ACC112 (cell line): ENCODE results near the gene DUSP18.
"Not testable (repeated sequence)": the region's sequence is repeated elsewhere in the genome, so short reads cannot be mapped to it uniquely, and the experiment has no call there.

Experiments used
- H2AFZ ChIP-seq: fragments of 200-600 bp; sonication (generic); one replicate; pipeline ENCODE4 v1.6.0; 2017; ENCODE audit warnings: antibody characterized with exemption, low read length; ENCODE audit not compliant: unreplicated experiment
- H3K27ac ChIP-seq: fragments of 200-600 bp; sonication (generic); 2 replicates; pipeline ENCODE4 v1.5.1; 2014; ENCODE audit warnings: low read depth, mild to moderate bottlenecking, antibody characterized with exemption, low read length, moderate library complexity
- H3K27me3 ChIP-seq: fragments of 200-600 bp; sonication (generic); 2 replicates; pipeline ENCODE4 v1.6.1; 2014; ENCODE audit warnings: mild to moderate bottlenecking, antibody characterized with exemption, low read length, moderate library complexity, mixed read lengths; ENCODE audit not compliant: insufficient read depth
- H3K36me3 ChIP-seq: fragments of 200-600 bp; sonication (generic); 2 replicates; pipeline ENCODE4 v1.6.1; 2016; ENCODE audit warnings: mild to moderate bottlenecking, antibody characterized with exemption, low read length, moderate library complexity, mixed read lengths; ENCODE audit not compliant: insufficient read depth
- H3K4me1 ChIP-seq: fragments of 200-600 bp; sonication (generic); one replicate; pipeline ENCODE4 v1.6.1; 2016; ENCODE audit warnings: low read length, mixed read lengths; ENCODE audit not compliant: insufficient read depth, unreplicated experiment, control insufficient read depth
- H3K4me3 ChIP-seq: fragments of 200-600 bp; sonication (generic); 2 replicates; pipeline ENCODE4 v1.5.1; 2014; ENCODE audit warnings: mild to moderate bottlenecking, low read depth, low read length
- H3K79me2 ChIP-seq: fragments of 200-600 bp; sonication (generic); one replicate; pipeline ENCODE4 v1.6.0; 2016; ENCODE audit warnings: low read length; ENCODE audit not compliant: control insufficient read depth, unreplicated experiment, insufficient read depth

The DUSP18 gene

GRCh38 chr22:30695351-30695851 lies 27.7 kb upstream of the DUSP18 start:
- H2AFZ ChIP-seq = no peak overlapping the region
- H3K27ac ChIP-seq = no peak overlapping the region
- no peaks in the 10 kb centered on the region for H3K36me3 ChIP-seq
- no peaks in the 10 kb centered on the region for H3K4me1 ChIP-seq
- H3K27me3 ChIP-seq = no peaks in the 10 kb centered on the region
- peak overlapping the region; percentile 76 for H3K4me3 ChIP-seq
- no peaks in the 10 kb centered on the region for H3K79me2 ChIP-seq

GRCh38 chr22:30694640-30695350 lies 27.1 kb upstream of the DUSP18 start, which contains the start of gene OSBP2:
Gene OSBP2, plus strand, starts transcription at chr22:30694874. Its CDS starts 36 bp downstream, at chr22:30694910.
- H3K79me2 ChIP-seq = no peaks in the 10 kb centered on the region
- H3K4me1 ChIP-seq = no peaks in the 10 kb centered on the region
- H3K4me3 ChIP-seq = peak within 1 kb of the TSS; percentile 76
- H3K27ac ChIP-seq = no peak within 1 kb of the TSS
- no peaks in the 10 kb centered on the region for H3K27me3 ChIP-seq
- H3K36me3 ChIP-seq = no peaks in the 10 kb centered on the region
- no peak within 1 kb of the TSS for H2AFZ ChIP-seq

- H3K27me3 ChIP-seq = no peaks in the 10 kb centered on the region
- no peaks in the 10 kb centered on the region for H3K4me1 ChIP-seq
- peak overlapping the region; percentile 69 for H3K4me3 ChIP-seq
- no peak overlapping the region for H2AFZ ChIP-seq
- no peak overlapping the region for H3K27ac ChIP-seq
- no peaks in the 10 kb centered on the region for H3K79me2 ChIP-seq
- no peaks in the 10 kb centered on the region for H3K36me3 ChIP-seq
These were observed 26.5 kb upstream of the DUSP18 start for GRCh38 chr22:30694171-30694639.

- Histone ChIP-seq H2AFZ (no peak overlapping the region), H3K4me3 (no peak overlapping the region), H3K36me3 (no peaks in the 10 kb centered on the region), H3K27ac (no peak overlapping the region), H3K4me1 (no peaks in the 10 kb centered on the region), H3K79me2 (no peaks in the 10 kb centered on the region), H3K27me3 (no peaks in the 10 kb centered on the region)
These were observed 23.5 kb upstream of the DUSP18 start for GRCh38 chr22:30691204-30691603.

- H3K27ac ChIP-seq = no peak overlapping the region
- no peaks in the 10 kb centered on the region for H3K4me1 ChIP-seq
- no peaks in the 10 kb centered on the region for H3K79me2 ChIP-seq
- no peaks in the 10 kb centered on the region for H3K27me3 ChIP-seq
- no peak overlapping the region for H2AFZ ChIP-seq
- no peaks in the 10 kb centered on the region for H3K36me3 ChIP-seq
- no peak overlapping the region for H3K4me3 ChIP-seq
These were observed 21.9 kb upstream of the DUSP18 start for GRCh38 chr22:30689622-30690021.

- no peak overlapping the region for H3K27ac ChIP-seq
- H3K27me3 ChIP-seq = no peaks in the 10 kb centered on the region
- H3K4me1 ChIP-seq = no peaks in the 10 kb centered on the region
- H3K36me3 ChIP-seq = no peaks in the 10 kb centered on the region
- no peak overlapping the region for H2AFZ ChIP-seq
- no peaks in the 10 kb centered on the region for H3K79me2 ChIP-seq
- H3K4me3 ChIP-seq = no peak overlapping the region
These were observed 19.7 kb upstream of the DUSP18 start for GRCh38 chr22:30687358-30687757.

GRCh38 chr22:30685178-30685577 lies 17.5 kb upstream of the DUSP18 start:
- no peaks in the 10 kb centered on the region for H3K4me1 ChIP-seq
- no peak overlapping the region for H2AFZ ChIP-seq
- H3K36me3 ChIP-seq = no peaks in the 10 kb centered on the region
- H3K27me3 ChIP-seq = no peaks in the 10 kb centered on the region
- no peaks in the 10 kb centered on the region for H3K79me2 ChIP-seq
- H3K4me3 ChIP-seq = no peak overlapping the region
- H3K27ac ChIP-seq = no peak overlapping the region

GRCh38 chr22:30681831-30682230 lies 14.2 kb upstream of the DUSP18 start:
- no peaks in the 10 kb centered on the region for H3K4me1 ChIP-seq
- H3K79me2 ChIP-seq = no peaks in the 10 kb centered on the region
- no peak overlapping the region for H2AFZ ChIP-seq
- H3K4me3 ChIP-seq = no peak overlapping the region
- no peak overlapping the region for H3K27ac ChIP-seq
- no peaks in the 10 kb centered on the region for H3K36me3 ChIP-seq
- no peaks in the 10 kb centered on the region for H3K27me3 ChIP-seq

- Histone ChIP-seq H3K4me3 (no peak overlapping the region), H3K79me2 (no peaks in the 10 kb centered on the region), H2AFZ (no peak overlapping the region), H3K27ac (no peak overlapping the region), H3K27me3 (no peaks in the 10 kb centered on the region), H3K4me1 (no peaks in the 10 kb centered on the region), H3K36me3 (no peaks in the 10 kb centered on the region)
These were observed 13.5 kb upstream of the DUSP18 start for GRCh38 chr22:30680991-30681770.

- not testable (repeated sequence) for H3K4me3 ChIP-seq, H3K79me2 ChIP-seq, H2AFZ ChIP-seq, H3K36me3 ChIP-seq, H3K27ac ChIP-seq, H3K27me3 ChIP-seq, H3K4me1 ChIP-seq
These were observed 12.4 kb upstream of the DUSP18 start for GRCh38 chr22:30679895-30680690.
